ENCODE measurements around the gene AEBP1.

The AEBP1 gene

DNA sequence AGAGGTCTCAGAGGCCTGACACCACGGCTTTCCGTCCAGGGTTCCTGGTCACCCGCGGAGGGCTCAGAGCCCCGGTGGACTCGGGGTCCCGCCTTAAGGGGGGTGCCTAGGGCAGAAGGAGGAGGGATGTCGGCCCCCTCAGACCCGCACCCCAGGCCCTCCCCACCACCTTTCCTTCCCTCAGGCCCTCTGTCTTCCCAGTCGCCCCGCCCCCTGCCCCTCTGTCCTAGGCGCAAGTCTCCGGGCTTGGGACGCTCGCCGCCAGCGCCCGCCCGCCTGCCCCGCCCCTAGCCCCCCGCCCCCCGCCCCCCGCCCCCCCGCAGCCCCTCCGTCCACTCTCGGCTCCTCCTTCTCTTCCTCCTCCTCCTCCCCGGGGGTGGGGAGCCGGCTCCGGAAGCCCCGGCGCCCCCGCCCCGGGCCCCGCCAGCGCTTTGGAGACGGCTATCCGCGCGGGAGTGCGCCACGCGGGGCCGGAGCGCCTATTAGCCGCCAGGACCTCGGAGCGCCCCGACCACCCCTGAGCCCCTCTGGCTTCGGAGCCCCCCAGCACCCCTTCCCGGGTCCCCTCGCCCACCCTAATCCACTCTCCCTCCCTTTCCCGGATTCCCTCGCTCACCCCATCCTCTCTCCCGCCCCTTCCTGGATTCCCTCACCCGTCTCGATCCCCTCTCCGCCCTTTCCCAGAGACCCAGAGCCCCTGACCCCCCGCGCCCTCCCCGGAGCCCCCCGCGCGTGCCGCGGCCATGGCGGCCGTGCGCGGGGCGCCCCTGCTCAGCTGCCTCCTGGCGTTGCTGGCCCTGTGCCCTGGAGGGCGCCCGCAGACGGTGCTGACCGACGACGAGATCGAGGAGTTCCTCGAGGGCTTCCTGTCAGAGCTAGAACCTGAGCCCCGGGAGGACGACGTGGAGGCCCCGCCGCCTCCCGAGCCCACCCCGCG is at the start of gene AEBP1:
TSS of gene AEBP1 (plus strand) at position 423 of the 937 bp plus-strand sequence. CDS start at position 744, 321 bp downstream.
- DNase-seq = no peak

DNA sequence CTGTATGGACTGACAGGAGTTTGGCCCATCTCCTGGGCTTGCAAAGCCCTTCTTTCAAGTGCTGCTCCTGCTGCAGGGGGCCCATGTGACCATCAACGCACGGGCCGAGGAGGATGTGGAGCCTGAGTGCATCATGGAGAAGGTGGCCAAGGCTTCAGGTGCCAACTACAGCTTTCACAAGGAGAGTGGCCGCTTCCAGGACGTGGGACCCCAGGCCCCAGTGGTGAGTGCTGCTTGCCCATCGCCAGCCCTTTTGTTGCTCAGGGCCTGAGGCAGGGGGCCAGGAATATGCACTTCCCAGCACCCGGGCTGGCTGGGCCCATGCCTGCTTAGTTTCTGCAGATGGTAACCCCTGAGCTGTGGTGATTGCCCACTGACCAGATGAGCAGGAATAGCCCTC is 47.5 kb upstream of the AEBP1 start:
- no peak for DNase-seq

DNA sequence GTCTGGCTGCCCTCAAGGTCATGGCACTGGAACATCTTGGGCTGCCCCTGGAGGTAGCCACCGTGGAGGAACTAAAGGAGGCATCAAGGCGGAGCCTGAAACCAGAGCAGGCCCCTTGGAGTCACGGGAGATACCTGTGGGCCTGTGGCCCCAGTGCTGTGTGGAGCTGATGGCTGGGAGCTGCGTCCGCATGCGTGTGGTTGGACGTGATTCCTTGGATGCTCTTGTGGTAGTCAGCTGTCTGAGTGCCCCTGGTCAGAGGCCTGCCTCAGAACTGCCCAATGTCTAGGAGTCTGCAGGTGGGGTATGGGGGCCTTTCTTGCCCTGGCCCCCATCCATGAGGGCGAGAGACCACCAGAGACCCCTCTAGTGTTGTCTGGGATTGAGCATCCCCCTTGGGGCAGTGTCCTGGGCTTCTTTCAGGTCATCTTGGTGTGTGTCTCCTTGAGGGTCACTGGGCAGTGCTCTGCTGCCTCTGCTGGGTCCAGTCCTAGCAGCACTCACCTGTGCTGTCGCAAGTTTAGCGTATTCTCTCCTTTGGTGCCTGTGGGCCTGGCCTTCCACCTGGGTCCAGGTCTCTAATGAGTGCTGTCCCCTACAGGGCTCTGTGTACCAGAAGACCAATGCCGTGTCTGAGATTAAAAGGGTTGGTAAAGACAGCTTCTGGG is 46.8 kb upstream of the AEBP1 start:
- DNase-seq = no peak

DNA sequence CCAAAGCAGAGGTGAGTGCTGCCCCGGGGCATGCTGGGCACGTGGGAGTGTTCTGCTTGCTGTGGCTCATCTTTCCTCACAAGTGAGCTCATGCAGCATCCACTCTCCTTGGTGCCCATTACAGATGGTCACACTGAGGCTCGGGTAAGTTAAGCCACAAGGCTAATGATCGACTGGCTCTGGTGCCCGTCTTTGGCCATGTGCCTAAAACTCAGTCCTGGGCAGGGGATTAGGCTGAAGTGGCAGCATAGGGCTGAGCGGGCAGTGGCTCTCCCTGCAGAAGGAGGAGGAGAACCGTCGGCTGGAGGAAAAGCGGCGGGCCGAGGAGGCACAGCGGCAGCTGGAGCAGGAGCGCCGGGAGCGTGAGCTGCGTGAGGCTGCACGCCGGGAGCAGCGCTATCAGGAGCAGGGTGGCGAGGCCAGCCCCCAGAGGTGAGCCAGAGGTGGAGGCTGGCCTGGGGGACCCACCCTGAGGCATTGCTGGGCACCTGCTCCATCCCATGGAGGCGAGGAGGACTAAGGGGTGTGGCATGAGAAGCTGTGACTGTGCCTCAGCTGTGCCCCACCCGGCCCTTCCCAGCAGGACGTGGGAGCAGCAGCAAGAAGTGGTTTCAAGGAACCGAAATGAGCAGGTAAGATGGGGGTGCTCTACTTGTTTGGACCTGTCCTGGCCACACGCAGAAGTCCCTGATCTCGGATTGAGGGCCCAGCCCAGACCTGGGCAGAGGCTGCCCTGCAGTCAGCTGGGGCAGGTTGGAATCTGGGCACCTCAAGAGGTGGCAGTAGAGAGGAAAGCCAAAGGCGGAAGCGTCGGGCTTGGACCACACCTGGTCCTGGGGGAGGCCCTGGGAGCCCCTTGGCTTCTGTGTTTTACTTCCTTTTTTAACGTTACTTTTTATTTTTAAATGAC is 46.0 kb upstream of the AEBP1 start:
- DNase-seq = no peak

DNA sequence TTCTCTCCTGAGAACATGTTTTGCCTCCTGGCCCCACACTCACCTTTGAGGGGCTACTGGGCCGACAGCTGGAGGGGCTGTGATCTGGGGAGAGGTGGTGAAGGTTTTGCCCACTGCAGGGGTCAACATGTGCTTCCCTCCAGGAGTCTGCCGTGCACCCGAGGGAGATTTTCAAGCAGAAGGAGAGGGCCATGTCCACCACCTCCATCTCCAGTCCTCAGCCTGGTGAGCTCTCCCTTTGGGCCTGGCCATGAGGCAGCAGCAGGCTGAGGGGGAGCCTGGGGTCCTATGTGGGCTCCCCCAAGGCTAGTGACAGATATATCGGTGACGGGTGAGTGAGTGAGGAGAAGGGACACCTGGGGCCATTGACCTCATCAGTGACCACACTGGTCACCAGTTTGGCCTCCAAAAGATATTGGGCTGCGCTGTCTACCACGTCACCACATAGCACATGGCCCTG is 45.4 kb upstream of the AEBP1 start:
- no peak for DNase-seq

DNA sequence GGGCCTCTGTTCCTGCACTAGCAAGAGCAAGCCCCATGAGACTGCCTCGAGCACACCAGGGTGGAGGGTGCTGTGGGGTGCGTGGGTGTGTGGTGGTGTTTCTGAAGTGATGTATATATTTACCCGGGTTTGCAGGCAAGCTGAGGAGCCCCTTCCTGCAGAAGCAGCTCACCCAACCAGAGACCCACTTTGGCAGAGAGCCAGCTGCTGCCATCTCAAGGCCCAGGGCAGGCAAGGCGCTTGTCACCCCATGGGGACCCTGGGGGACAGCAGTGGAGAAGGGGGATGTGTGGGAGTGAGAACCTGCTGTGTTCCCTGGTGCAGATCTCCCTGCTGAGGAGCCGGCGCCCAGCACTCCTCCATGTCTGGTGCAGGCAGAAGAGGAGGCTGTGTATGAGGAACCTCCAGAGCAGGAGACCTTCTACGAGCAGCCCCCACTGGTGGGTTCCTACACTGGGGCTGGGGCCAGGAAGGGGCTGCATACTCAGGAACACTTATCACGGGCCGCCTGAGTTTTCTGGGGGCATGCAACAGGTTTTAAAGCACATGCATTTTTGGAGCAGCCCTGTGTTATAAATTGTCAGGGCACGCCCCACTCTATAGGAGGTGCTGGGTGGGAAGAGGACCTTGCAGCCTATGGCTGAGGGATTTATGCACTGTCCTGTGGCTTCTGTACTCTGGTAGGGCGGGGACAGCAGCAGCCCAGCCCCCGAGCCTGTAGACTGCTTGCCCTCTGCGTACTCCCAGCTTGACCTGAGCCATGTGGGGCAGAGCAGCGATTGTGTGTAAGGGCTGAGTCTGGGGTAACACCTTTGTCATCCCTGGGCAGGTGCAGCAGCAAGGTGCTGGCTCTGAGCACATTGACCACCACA is 44.7 kb upstream of the AEBP1 start:
- DNase-seq = no peak

DNA sequence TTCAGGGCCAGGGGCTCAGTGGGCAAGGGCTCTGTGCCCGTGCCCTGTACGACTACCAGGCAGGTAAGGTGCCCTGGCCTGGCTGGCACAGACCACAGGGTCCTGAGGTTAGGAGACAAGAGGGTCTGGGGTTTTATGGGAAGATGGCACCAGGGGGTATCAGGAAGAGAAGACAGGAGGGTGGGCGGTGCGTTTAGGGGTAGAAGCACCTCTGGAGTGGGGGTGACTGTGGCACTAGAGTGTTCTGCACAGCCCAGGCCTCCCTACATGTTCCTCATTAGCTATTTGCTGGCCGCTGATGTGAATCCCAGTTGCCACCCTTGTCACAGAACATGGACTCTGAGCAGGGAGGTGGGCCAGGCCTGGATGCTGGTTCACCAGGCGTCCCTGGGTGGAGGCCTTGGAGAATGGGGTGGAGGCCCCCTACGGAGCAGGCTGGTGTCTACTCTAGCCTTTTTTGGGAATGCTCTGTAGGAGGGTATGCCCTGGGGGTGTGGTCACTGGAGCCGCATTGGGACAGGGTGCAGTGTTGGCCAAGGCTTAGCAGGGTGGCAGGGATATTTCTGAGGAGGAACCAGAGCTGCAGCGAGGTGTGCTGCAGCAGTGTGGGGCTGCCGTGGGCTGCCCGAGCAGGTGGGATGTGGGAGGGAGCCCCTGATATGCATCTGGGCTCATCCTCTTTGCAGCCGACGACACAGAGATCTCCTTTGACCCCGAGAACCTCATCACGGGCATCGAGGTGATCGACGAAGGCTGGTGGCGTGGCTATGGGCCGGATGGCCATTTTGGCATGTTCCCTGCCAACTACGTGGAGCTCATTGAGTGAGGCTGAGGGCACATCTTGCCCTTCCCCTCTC is 43.8 kb upstream of the AEBP1 start:
- no peak for DNase-seq

DNA sequence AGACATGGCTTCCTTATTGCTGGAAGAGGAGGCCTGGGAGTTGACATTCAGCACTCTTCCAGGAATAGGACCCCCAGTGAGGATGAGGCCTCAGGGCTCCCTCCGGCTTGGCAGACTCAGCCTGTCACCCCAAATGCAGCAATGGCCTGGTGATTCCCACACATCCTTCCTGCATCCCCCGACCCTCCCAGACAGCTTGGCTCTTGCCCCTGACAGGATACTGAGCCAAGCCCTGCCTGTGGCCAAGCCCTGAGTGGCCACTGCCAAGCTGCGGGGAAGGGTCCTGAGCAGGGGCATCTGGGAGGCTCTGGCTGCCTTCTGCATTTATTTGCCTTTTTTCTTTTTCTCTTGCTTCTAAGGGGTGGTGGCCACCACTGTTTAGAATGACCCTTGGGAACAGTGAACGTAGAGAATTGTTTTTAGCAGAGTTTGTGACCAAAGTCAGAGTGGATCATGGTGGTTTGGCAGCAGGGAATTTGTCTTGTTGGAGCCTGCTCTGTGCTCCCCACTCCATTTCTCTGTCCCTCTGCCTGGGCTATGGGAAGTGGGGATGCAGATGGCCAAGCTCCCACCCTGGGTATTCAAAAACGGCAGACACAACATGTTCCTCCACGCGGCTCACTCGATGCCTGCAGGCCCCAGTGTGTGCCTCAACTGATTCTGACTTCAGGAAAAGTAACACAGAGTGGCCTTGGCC is 43.0 kb upstream of the AEBP1 start:
- no peak for DNase-seq

DNA sequence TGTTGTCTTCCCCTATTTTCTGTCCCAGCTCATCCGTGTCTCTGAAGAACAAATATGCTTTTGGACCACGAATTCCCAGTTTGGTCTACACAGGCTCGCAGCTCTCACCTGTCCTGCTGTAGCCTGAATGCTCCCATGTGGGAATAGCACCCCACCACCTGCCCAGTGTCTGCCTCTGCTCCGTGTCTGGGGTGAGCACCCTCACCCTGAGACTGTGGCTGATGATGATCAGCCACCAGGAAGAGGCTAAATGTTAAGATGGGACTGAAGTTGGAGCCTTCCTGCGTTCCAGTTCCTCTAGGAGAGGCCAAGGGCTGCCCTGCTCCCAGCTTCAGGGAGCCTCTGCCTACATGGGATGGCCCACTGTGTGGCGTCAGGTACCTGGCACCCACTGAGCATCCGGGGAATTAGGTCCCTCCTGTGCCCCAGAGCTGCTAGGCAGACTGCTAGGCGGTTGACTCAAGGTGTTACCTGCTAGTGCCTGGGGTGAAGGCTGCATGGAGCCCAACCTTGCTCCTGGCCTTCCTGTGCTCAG is 42.4 kb upstream of the AEBP1 start:
- DNase-seq = no peak

DNA sequence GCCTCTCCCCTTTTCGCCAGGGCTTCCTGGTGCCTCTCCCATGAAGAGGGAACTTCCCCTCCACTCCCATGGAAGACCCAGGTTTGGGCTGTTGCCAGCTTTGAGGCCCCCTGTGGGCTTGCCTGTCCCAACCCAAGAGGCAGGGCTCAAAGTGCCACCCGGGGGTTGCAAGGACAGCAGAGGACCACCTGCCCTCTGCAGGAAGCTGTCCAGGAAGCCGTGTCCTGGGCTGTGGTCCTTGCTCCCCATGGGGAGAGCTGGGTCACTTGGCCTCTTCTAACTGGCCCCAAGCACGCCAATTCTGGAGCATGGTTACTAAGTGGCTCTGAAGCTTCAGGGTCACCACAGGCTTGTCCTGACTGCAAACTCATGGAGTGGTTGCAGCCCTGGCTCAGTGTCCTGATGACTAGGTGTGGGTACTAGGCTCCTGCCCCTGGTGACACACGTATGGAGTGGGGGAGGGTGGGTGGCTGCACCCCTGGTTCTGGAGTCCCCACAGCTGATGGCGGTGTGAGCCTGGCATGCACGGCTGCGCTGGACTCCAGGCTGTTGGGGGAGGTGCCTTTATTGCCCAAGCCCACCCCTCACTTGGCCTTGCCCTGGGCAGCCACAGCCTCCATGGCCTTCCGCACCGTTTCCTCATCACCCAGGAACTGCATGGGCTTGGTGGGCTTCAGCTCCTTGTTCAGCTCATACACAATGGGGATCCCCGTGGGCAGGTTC is 41.8 kb upstream of the AEBP1 start:
- no peak for DNase-seq

DNA sequence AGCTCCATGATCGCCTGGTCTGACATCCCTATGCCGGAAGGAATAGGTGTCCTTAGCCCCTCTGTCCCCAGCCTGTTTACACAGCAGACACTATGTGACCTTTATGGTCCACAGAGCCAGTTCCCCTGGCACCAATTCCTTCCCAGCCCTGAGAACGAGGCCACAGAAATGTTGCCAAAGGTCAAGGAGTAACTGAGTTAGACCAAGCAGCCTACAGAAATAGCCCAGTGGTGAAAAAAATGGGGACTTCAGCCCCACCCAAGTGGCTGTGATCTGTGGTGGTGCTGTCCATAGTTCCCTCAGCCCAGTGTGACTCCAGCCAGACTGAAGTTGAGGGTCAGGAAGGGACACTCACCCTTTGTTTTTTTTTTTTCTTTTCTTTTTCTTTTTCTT is 41.2 kb upstream of the AEBP1 start:
- DNase-seq = no peak

DNA sequence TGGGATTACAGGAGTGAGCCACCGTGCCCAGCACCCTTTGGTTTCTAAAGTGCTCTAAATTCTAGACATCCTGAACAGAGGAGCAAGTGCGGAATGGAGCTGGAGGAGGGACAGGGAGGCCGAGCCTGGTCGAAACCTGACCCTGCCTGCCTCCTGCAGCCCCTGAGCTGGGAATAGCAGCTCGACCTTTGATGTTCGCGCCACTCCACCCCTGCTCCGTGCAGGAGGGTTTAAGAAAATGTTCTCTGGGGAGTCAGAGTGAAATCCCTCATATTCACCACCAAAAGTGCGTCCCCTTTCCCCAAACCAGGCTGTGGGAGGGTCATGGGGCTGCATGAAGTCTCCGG is 40.6 kb upstream of the AEBP1 start:
- no peak for DNase-seq

DNA sequence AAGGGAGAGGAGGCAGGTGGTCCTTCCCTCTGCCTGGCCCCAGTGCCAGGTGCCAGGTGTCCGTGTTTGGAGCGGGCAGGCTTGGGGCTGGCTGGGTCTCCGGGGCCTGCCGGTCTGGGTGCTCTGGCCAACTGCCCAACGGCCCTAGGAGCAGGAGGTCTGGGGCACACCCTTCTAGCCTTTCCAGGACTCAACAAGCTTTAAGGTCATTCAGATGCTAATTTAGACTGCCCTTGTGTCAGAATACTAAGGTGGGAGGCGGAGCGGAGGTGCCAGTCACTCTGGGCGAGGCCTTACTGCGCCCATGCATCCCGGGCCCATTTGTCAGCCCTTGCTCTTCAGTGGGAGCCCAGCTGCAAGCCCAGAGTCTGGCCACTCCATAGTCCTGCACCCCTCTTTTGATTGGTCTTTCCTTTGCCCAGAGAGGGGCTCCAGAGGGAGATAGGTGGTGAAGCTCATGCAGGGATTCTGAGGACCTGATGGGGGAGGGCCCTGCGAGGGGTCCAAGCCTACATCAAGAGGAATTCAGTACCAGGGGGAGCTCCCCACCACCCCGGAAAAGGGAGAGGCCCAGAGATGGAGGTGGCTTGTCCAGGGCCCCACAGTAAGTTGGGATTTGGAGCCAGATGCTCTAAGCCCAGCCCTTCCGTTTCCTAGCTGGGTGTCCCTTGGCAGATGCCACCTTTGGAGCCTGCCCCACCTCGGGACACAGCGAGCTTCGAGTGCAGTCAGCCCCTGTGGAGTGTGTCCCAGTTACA is 40.1 kb upstream of the AEBP1 start:
- DNase-seq = no peak

DNA sequence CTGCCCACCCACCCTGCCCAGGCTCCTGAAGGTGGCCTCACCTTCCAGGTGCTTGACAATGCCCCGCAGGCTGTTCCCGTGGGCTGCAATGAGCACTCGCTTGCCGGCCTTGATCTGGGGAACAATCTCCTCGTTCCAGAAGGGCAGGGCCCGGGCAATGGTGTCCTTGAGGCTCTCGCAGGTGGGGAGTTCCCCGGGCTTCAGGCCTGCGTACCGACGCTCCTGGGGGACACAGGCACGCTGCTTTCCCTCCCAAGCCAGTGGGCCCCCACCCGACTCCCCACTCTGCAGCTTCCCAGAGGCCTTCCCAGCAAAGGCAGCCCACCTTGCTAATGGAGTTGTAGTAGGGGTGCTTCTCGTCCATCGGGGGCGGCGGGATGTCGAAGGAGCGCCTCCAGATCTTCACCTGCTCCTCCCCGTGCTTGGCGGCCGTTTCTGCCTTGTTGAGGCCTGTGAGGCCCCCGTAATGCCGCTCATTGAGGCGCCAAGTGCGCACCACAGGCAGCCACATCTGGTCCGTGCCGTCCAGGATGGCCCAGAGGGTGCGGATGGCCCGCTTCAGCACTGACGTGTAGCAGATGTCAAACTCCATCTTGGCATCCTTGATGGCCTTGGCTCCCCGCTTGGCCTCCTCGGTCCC is 39.2 kb upstream of the AEBP1 start:
- no peak for DNase-seq

DNA sequence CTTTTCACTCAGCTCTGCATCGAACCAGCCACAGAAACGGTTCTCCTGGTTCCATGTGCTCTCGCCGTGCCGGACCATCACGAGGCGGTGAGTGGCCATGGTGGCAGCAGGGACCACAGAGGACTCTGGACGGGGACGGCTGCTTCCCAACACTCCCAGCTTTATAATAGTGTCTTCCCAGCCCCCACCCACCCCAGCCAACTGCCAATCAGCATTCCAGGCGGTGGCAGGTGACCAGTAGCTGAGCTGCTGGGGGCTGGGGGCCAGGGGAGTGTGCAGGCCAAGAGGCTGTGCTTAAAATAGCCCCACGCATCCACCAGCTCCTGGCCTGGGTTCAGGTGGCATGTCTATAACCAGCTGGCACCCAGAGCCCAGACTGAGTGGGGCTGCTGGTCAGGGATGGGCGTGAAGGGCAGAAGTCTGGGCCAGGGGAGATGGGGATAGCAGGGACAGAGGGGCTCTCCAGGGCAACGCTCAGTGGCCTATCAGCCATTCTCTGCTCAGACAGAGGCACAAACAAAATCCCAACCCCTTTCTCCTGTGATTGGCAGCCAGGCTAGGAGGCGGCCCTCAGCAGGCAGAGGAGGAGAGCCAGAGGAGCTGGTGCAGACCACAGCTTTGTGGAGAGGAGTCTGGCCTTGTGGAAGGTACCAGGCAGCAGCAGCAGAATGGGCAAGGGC is 38.6 kb upstream of the AEBP1 start, which contains the start of gene PGAM2:
TSS of gene PGAM2 (minus strand) at position 137 of the 680 bp plus-strand sequence. CDS start at position 99, 38 bp downstream.
- DNase-seq = no peak

DNA sequence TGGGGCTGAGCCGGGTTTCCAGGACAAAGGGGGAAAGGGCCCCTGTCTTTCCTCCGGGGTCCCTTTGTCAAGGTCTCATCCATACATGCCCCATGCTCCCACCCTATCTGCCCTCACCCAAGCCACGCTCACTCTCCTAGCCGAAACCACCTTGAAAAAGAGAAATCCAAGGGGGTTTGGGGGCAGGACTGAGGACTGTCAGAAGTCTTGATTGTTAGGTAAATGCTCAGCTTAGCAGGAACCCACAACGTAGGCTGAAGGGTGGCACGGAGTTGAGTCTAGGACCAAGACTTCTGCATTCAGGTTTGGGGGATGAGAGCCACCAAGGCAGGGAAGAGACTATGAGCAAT is 38.1 kb upstream of the AEBP1 start:
- DNase-seq = no peak

DNA sequence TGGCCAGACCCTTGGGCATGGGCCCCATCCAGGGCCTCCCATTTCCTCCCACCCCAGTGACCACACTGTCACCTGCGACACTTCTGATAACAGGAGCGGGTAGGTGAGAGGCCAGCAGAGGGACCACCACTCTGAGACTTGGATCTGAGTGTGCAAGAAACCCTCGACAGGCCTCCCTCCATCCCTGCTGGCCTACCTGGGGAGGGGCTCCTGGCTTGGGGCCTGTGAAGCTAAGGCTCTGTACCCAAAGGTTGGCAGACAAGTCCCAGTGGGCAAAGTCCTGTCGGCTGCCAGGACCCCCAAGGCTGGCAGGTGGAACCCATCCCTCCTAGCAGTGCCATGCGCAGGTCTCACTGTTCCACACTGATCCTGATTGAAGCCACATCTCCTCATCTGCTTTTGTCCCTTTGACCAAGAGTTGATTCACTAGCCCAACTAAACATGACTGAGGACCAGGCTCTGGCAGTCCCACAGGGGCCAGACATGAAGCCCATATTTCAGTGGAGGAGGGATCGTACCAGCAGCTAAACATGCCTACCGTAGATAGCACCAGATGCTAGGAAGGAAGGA is 37.6 kb upstream of the AEBP1 start:
- no peak for DNase-seq
